Neural progenitor cell (in vitro differentiated cells): ENCODE data around the gene RPTOR. TPM values are rescaled to one million over a fixed set of nuclear protein-coding genes. Genes with fewer than 3 reads are reported as not detected.

Experiments used
- DNase-seq: peaks from one replicate; pipeline ENCODE4 v3.0.0-alpha.2; 2016; ENCODE audit warnings: low spot score
- H2AFZ ChIP-seq: fragments of 200-600 bp; sonication (generic); replicated peaks from 2 replicates; pipeline ENCODE4 v1.6.1; 2016; ENCODE audit warnings: antibody characterized with exemption
- H3F3A ChIP-seq: fragments of 200-600 bp; sonication (generic); 2 replicates; pipeline ENCODE4 v1.6.1; 2016; ENCODE audit warnings: antibody characterized with exemption, low read depth
- H3K27ac ChIP-seq: fragments of 200-600 bp; sonication (generic); 2 replicates; pipeline ENCODE4 v1.5.1; 2016; ENCODE audit warnings: mild to moderate bottlenecking
- H3K27me3 ChIP-seq: fragments of 200-600 bp; sonication (generic); 2 replicates; pipeline ENCODE4 v1.6.1; 2016; ENCODE audit warnings: mild to moderate bottlenecking, moderate library complexity
- H3K36me3 ChIP-seq: fragments of 200-600 bp; sonication (generic); 2 replicates; pipeline ENCODE4 v1.5.1; 2016
- H3K4me1 ChIP-seq: fragments of 200-600 bp; sonication (generic); 2 replicates; pipeline ENCODE4 v1.6.1; 2016; ENCODE audit warnings: mixed run types
- H3K4me2 ChIP-seq: fragments of 200-600 bp; sonication (generic); 2 replicates; pipeline ENCODE4 v1.6.1; 2016
- H3K4me3 ChIP-seq: fragments of 200-600 bp; sonication (generic); 2 replicates; pipeline ENCODE4 v1.5.1; 2016
- H3K79me2 ChIP-seq: fragments of 200-600 bp; sonication (generic); 2 replicates; pipeline ENCODE4 v1.6.1; 2016; ENCODE audit warnings: low read depth
- H3K9ac ChIP-seq: fragments of 200-600 bp; sonication (generic); 2 replicates; pipeline ENCODE4 v1.6.1; 2016
- H3K9me3 ChIP-seq: fragments of 200-600 bp; sonication (generic); 2 replicates; pipeline ENCODE4 v1.5.1; 2016; ENCODE audit warnings: low read depth
- H4K20me1 ChIP-seq: fragments of 200-600 bp; sonication (generic); 2 replicates; pipeline ENCODE4 v1.6.1; 2016; ENCODE audit warnings: low read depth
- H3K27ac Mint-ChIP-seq: 3 replicates; pipeline ENCODE4 v1.8.0; 2021; ENCODE audit warnings: mixed read lengths
- H3K27me3 Mint-ChIP-seq: 2 replicates; pipeline ENCODE4 v1.8.0; 2022; ENCODE audit warnings: low read depth, mild to moderate bottlenecking, inconsistent platforms, moderate library complexity, mixed read lengths; ENCODE audit not compliant: insufficient read depth
- H3K36me3 Mint-ChIP-seq: 3 replicates; pipeline ENCODE4 v1.8.0; 2021; ENCODE audit warnings: mixed read lengths
- H3K4me1 Mint-ChIP-seq: 3 replicates; pipeline ENCODE4 v1.8.0; 2021; ENCODE audit warnings: mixed read lengths
- H3K4me3 Mint-ChIP-seq: 3 replicates; pipeline ENCODE4 v1.8.0; 2021; ENCODE audit warnings: mild to moderate bottlenecking, moderate library complexity, mixed read lengths
- H3K9me3 Mint-ChIP-seq: 3 replicates; pipeline ENCODE4 v1.8.0; 2020; ENCODE audit warnings: mixed read lengths
- EZH2 ChIP-seq: fragments of 200-600 bp; sonication (generic); IDR thresholded peaks from 2 replicates; pipeline ENCODE4 v1.6.1; 2017; ENCODE audit warnings: antibody characterized with exemption, mild to moderate bottlenecking, moderate library complexity
- EZH2phosphoT487 ChIP-seq: fragments of 200-600 bp; sonication (generic); IDR thresholded peaks from 2 replicates; pipeline ENCODE4 v1.6.1; 2017; ENCODE audit warnings: antibody characterized with exemption
- total RNA-seq: library from RNA; depleted of rRNA; stranded (reverse); fragments of >200 nt; gene quantifications from 2 replicates; pipeline ENCODE4 v1.2.3, GENCODE V29; 2015; ENCODE audit warnings: low replicate concordance
- TF ChIP-seq, protein P1 (sequence below): fragments of 200-600 bp; sonication (generic); IDR thresholded peaks from 2 replicates; pipeline ENCODE4 v1.5.1; 2017; ENCODE audit warnings: antibody characterized with exemption, mild to moderate bottlenecking

Gene RPTOR
- total RNA-seq, 1 donor from 2014 or later, result 7.4 TPM

DNA sequence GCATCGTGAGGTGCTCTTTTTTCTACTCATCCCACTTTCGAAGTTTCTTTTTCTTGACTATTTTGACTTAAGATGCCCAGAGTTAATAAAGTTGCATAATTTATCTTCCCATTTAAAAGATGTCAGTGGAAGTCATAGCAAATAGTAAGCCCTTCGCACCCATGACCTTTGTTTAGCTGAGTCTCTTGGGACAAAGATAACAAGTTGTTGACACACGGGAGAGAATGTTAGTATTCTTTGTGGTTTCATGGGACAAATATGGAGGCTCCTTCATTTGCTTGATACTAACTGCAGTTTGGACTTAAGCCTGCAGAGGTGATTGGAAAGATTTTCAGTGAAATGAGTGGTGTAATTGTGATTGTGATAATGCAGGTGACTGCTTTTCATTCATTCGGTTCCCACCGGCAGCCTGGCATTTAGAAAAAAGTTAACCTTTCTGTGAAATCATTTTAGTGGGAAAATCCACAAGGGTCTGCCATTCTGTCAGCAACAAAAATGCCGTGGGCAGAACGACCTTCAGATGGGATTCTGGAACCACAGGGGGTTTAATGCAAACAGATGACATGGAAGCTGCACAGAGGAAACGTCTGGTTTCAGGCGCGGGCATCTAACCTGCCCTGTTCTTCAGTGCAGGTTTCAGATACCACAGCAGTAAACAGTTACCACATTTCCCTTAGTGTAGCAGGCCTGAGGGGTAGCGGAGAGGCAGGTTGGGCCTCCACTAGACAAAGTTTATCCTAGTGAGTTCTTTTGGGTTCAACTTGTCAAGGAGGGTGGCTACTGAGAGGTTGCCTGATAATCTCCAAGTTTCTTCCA, 123.0 kb downstream of the RPTOR start:
- H3K36me3 Mint-ChIP-seq, result peaks cover 10% of the 10 kb centered on the region
- H3K4me1 Mint-ChIP-seq, result peaks cover 65% of the 10 kb centered on the region
- no peak for DNase-seq
- Histone ChIP-seq H3F3A (peaks cover 5% of the 10 kb centered on the region), H3K9ac (no peak overlapping the region), H4K20me1 (peaks cover 53% of the 10 kb centered on the region), H3K36me3 (no peaks in the 10 kb centered on the region), H3K4me2 (peak overlapping the region; percentile 28), H3K27ac (no peak overlapping the region), H3K27me3 (no peaks in the 10 kb centered on the region), H3K4me1 (peaks cover 29% of the 10 kb centered on the region), H3K9me3 (no peaks in the 10 kb centered on the region), H3K4me3 (no peak overlapping the region), H2AFZ (no peak overlapping the region), H3K79me2 (peaks cover 15% of the 10 kb centered on the region)
- peaks cover 9% of the 10 kb centered on the region for H3K9me3 Mint-ChIP-seq
- peak overlapping the region; percentile 47 for H3K27ac Mint-ChIP-seq
- TF ChIP-seq, protein P1, sequence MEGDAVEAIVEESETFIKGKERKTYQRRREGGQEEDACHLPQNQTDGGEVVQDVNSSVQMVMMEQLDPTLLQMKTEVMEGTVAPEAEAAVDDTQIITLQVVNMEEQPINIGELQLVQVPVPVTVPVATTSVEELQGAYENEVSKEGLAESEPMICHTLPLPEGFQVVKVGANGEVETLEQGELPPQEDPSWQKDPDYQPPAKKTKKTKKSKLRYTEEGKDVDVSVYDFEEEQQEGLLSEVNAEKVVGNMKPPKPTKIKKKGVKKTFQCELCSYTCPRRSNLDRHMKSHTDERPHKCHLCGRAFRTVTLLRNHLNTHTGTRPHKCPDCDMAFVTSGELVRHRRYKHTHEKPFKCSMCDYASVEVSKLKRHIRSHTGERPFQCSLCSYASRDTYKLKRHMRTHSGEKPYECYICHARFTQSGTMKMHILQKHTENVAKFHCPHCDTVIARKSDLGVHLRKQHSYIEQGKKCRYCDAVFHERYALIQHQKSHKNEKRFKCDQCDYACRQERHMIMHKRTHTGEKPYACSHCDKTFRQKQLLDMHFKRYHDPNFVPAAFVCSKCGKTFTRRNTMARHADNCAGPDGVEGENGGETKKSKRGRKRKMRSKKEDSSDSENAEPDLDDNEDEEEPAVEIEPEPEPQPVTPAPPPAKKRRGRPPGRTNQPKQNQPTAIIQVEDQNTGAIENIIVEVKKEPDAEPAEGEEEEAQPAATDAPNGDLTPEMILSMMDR, result no peak
- TF ChIP-seq EZH2phosphoT487 (no peak), EZH2 (no peak)
- H3K27me3 Mint-ChIP-seq, result no peaks in the 10 kb centered on the region
- peak overlapping the region; percentile 47 for H3K4me3 Mint-ChIP-seq

DNA sequence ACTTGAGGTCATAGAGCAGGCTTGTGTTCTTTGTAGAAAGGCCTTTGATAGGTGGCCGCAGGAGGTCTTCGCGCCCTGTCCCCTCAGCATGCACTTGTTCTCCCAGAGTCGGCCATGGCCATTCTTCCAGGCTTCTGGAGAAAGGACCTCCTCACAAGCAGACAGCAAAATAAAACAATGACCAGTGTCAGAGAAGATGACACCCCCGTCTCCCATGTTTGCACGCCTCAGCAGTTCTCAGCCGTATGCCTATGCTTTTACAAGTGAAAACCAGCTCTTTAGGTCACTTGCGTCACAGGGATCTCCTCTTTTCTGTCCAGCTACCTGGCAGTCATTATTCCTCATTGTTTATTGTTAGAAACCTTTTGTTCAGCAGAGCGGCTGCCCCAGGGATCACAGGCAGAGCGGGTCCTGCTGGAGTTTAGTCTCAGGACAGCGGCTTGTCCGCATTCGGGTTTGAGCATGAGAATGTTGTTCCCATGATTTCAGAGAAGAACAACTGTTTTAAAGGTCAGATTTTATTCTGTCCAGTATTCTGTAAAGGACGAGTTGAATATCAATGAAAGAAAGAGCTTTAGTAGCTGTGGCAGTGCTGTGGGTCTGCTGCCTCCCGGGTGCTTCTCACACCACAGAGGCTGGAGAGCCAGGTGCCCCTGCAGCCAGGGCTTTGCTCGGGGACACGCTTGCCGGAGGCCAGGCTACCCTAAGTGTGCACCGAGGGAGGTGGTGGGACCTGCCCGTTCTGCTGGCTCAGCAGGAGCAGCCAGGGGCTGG, 123.9 kb downstream of the RPTOR start:
- H3K4me2 ChIP-seq, result peak overlapping the region; percentile 28
- H3K79me2 ChIP-seq, result peaks cover 15% of the 10 kb centered on the region
- Mint-ChIP-seq H3K4me1 (peaks cover 64% of the 10 kb centered on the region), H3K36me3 (peaks cover 10% of the 10 kb centered on the region), H3K9me3 (peaks cover 9% of the 10 kb centered on the region), H3K27me3 (no peaks in the 10 kb centered on the region), H3K27ac (peak overlapping the region; percentile 47), H3K4me3 (peak overlapping the region; percentile 47)
- H3K36me3 ChIP-seq, result no peaks in the 10 kb centered on the region
- no peak overlapping the region for H3K27ac ChIP-seq
- H3K4me3 ChIP-seq, result no peak overlapping the region
- no peaks in the 10 kb centered on the region for H3K9me3 ChIP-seq
- DNase-seq, result peak; percentile 34
- peaks cover 29% of the 10 kb centered on the region for H3K4me1 ChIP-seq
- no peaks in the 10 kb centered on the region for H3K27me3 ChIP-seq
- H3K9ac ChIP-seq, result no peak overlapping the region
- peaks cover 47% of the 10 kb centered on the region for H4K20me1 ChIP-seq
- TF ChIP-seq, protein P1, result no peak
- TF ChIP-seq EZH2phosphoT487 (no peak), EZH2 (no peak)
- H2AFZ ChIP-seq, result no peak overlapping the region
- peaks cover 5% of the 10 kb centered on the region for H3F3A ChIP-seq

DNA sequence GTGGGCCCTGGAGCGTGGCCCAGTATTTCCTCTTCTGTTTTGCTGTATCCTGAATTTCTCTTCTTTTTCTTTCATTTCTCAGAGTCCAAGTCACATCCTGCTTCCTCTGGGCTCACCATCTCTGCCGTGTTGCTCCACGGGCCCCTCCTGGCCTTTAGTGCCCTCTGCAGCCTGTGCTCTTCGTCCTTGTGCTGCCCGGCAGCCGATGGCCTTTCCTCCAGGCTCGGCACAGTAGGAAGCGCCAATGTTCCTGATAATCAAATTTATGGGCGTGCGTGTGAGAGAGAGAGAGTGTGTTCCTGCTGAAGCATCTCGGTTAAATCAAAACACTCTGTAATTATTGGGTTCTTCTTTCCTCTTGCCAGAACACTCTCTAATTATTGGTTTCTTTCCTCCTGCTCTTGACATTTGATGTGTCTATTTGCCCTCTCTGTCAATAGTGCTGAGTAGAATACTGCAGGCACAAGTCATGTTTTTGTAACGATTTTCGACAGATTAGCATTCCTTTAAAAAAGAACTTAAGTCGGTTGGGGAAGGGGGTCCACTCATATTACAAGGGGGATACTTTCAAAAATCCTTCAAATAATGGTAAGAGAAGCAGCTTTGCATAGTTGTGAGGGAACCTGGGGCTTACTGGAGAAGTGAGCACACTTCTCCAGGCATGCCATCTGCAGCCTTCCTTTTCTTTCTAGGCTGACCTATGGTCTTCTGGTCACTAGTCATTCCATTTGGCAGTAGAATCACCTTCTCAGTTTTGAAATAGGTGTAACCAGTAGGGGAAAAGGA, 126.6 kb downstream of the RPTOR start:
- Mint-ChIP-seq H3K4me3 (no peak overlapping the region), H3K27ac (peak overlapping the region; percentile 35), H3K27me3 (no peaks in the 10 kb centered on the region), H3K4me1 (peaks cover 68% of the 10 kb centered on the region), H3K36me3 (peaks cover 9% of the 10 kb centered on the region), H3K9me3 (peaks cover 9% of the 10 kb centered on the region)
- Histone ChIP-seq H3K27ac (no peak overlapping the region), H3K4me2 (no peak overlapping the region), H3K4me3 (no peak overlapping the region), H3K79me2 (peaks cover 5% of the 10 kb centered on the region), H3K9me3 (no peaks in the 10 kb centered on the region), H3K4me1 (peaks cover 18% of the 10 kb centered on the region), H4K20me1 (peaks cover 28% of the 10 kb centered on the region), H3F3A (peaks cover 5% of the 10 kb centered on the region), H3K36me3 (no peaks in the 10 kb centered on the region), H3K9ac (no peak overlapping the region), H2AFZ (no peak overlapping the region), H3K27me3 (no peaks in the 10 kb centered on the region)
- no peak for DNase-seq
- TF ChIP-seq EZH2phosphoT487 (no peak), EZH2 (no peak)
- TF ChIP-seq, protein P1, result no peak
